NOMO-1 treated with dmso at 0.1 percent for 144 hours (cell line): ENCODE measurements around the gene RAPGEF3.

ENCODE experiments used
- DNase-seq: peaks from one replicate; lab custom pipeline; 2025; ENCODE audit not compliant: unreplicated experiment; lab: John Stamatoyannopoulos, UW

Gene RAPGEF3

DNA sequence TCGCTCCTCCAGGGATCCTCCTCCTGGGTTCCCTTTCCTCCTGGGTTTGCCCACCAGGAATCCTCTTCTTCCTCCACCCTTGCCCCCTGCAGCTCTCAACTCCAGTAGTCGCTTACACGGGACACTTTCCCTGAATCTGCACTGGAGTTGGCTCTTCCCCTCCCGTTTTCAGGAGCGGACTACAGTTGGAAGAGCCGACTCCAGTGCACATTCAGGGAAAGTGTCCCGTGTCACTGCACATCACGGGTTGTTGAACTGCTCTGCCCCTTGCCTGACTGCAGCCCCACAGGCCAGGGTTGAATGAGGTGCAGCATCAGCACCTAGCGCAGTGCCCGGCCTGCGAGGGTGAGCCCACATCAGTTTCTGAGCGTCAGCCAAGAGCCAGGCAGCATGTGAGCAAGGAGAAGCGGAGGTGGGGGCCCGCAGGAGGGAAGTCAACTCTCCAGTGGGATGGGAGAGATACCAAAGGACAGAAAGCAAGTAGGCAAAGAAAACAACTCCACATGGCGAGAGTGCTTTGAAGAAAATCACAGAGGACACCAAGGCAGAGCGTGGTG lies 13.1 kb downstream of the RAPGEF3 start:
- no peak for DNase-seq

DNA sequence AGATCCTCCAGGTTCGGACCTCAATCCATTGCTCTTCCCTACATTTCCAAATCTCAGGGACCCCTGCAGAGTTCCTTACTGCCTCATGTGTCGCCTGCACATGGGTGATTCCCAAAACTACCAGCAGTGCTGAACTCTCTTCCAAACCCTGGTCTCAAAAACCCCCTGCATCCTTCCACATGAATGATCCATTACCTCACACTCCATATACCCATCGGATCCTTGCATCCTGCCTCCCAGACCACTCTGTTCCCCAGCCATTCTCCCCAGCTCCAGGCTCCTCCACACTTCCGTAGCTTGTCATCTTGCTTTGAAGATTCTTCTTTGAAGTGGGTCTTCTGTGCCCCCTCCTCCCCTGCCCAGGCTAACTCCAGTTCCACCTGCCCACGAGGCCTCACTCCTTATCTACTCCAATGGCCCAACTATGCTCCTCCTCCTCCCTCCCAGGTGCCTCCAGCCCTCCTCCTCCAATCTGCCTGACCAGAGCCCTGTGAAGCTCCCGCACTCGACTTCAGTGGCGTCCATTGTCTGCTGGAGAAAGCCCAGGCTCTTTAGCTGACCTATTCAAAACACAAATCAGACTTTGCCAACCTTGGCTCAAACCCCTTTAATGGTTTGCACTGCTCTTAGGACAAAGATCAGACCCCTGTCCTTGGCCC lies 13.8 kb downstream of the RAPGEF3 start:
- no peak for DNase-seq

DNA sequence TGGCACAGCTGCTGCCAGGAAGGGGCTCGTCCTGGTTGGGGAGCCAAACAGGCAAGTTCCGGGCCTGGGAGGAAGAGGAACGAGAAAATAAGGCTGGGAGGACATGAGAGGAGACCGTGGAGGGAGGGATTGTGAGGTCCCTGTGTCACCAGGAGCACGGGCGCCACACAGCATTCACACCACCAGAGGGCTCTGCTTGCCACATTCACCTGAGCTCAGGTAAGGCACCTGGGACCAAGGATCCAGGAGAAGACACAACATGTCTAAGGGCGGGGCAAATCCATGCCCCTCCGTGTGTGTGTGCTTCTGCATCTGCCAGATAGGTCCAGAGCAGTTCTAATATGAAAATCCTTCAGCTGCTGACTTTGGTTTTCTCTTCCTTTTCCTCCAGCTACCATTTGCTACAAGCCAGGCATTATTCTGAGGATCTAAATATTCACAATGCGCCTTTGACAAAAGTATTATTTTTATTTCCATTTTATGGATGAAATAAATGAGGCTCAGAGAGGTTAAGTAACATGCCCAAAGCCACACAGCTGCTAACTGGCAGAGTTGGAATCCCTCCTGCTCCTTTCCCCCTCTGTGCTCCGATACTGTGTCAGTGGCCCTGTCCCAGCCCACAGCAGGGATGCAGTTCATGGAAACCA lies 14.6 kb downstream of the RAPGEF3 start:
- DNase-seq = no peak

DNA sequence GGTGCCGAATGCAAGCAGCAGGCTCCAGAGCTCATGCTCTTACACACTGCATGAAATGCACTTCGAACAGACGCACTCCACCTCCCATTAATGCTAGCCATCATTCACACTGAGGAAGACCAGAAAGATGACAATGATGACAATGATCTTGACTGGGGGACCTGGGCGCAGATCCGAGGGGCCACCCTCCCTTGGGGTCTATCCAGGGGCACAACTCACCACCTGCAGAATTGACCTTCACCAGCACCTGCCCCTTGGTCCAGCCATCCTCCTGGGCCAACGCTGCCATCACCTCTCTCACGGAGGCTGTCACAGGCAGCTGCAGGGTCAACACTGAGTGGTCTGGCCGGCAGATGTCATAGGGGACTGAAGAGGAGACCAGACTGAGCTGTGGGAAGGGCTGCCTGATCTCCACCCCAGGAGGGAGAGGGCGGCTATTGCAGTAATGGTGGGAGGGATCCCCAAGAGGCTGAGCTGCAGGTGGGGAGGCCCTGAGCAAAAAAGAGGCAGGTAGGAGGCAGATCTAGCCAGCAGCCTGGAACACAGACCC lies 15.3 kb downstream of the RAPGEF3 start:
- DNase-seq = no peak

DNA sequence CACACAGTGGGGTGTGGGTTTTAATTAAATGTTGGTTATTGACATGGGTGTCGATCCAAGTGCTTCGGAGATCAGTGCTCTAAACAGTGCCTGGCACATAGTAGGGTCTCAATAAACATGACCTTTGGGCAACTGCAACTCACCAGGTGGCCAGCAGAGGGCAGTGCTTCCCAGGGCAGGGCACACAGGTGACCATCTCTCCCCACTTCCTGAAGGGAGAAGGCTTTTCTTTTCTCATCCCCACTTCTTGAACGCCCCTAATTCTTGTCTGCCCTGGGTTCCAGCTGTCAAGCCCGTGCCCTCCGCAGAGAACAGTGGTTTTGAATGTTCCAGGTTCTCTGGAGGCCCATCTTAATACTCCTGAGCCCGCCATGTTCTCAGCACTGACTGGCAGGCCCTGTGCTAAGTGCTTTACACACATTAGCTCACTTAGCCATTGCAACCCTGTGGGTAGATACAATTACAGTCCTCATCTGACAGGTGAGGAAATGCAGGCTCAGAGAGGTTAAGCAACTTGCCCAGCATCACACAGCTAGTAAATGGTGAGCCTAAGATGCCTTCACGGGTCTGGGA lies 16.3 kb downstream of the RAPGEF3 start:
- DNase-seq = no peak

DNA sequence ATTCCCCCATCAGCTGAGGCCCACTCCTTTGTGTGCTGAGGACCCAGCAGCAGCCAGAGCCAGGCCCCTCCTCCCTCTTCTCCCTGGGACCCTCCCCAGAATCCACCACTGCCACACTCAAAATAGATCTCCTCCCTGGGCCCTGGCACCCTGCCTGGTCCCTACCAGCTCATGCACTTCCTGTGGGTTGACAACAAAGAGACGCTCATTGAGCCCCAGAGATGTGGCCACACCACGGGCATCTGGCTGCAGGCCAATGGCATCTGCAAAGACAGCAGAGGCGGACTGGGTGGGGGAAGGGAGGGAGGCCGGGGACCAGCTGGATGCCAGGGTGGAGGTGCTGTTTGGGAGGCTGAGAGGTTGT lies 17.4 kb downstream of the RAPGEF3 start:
- DNase-seq = no peak

DNA sequence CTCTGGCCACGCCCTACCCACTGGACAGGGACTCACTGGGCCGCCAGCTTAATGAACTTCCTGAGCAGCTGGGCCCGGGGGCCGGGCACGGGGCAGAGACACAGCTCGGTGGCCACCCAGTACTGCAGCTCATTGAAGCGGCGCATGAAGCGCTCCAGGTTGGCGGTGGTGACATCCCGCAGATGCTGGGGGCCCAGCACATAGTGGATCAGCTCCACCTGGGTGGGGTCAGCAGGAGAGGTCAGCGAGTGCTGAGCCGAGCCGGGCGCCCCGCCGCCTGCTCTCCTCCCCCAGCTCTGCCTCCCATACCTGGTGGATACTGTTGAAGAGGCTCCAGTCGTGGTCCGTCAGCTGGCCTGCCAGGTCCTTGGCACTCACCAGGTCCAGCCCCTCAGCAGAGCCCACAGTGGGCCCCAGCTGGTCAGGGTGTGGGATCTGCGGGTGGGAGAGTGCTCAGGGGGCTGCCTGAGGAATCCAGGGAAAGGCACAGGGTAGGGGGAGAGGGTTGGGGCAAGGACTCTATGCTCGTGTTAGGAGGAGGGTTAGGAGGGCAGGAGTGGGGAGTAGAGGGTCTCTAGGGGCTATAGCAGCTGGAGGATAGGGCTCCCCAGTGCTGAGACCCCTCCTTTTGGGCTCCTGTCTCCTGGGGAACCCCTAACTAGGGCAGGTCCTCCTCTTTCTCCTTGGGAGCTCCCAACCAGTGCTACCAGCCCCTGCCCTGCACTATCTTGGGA lies 17.9 kb downstream of the RAPGEF3 start:
- DNase-seq = no peak

DNA sequence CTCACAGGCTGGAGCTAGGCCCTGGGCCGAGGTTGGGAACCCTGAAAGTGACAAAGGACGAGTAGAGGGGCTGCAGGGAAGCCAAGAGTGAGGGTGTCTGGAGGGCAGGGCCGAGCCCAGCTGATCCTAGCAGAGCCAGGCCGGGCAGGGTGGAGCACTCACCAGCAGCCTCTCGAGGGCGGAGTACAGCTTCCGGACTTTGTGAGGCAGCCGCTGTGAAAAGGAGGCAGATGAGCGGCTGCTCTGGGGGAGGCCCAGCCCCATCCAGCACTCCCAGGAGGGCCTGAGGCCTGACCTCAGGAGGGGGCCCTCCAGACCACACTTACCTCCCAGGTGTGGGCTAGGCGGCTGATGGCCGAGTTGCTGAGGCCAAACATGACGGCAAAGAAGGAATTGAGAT lies 18.7 kb downstream of the RAPGEF3 start:
- DNase-seq = no peak

DNA sequence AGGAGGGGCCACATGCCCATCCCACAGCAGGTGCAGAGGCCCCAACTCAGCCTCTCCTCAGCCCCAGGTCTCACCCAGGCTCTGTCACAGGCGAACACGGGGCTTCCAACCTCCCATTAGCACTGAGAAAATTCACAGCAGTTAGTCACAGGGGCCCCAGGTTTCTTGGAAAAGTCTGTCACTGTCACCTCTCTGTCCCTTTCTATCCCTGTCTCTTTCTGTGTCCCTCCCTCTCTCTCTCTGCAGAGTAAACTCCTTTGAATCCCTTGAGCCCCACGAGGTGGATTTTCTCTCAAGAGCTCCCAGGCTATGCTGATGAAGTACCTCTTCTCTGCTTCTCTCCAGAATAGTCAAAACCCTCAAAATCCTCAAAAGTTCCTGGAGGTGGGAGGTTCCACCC lies 19.4 kb downstream of the RAPGEF3 start:
- DNase-seq = no peak

DNA sequence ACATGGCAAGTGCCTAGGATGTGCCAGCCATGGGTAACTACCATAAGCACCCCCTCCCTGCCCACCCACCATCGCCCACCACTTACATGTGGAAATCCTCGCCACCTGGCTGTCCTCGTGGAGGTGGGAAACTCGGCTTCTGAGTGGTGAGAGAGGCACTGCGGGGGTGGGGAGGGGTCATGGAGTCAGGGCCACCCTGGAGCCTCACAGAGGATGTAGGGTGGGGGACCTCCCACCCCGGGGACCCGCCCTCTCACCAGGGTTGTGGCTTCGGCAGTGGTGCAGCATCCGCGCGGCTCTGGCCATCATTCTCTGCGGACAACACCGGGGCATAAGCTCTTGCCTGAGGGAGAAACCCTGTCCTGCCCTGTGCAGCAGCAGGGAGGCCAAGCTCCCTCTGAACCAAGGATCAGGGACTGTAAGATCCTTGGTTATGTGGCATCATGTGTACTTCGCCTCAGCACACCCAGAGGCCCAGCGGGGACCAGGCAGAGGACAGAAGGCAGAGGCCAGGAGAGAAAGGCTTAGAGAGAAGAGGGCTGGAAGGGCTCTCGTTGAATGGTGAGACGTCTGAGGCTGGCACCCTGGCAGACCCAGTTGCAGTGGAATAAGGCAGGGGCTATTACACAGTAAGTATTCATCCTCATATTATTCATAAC lies 20.6 kb downstream of the RAPGEF3 start:
- DNase-seq = no peak

DNA sequence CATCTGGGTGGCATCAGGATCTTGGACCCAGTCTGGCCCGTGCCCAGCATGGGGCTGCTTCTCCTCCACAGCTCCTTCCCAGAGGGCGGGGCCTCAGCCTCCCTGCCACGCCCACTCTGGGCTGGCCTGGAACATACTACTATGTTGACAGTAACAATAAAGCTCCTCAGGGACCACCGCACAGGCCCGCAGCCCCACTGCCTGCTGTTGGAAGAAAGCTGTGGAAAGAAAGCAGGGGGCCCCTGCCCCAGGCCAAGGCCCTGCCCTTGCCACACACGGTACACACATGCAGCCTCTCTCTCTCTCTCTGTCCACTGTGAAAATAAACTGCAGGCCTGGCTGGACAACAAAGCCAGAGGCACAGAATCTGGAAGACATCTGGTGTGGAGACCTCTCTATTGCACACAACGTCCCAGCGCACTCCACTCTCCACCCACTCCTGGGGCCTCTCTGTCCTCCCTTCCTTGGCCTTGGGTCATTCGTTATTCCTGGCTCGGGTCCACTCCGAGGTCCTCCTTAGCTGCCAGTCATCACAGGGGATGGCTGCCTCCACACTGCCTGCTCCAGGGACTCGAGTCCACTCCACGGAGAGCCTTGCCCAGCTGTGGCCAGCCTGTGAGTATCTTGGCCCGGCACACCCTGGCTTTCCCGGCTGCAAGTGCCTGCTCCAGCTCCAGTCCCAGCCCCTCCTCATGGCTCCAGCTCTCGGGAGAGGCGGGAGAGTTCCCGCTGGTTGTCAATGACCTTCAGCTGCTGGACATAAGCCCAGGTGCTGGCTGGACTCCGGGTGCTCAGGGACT lies 21.6 kb downstream of the RAPGEF3 start:
- no peak for DNase-seq

DNA sequence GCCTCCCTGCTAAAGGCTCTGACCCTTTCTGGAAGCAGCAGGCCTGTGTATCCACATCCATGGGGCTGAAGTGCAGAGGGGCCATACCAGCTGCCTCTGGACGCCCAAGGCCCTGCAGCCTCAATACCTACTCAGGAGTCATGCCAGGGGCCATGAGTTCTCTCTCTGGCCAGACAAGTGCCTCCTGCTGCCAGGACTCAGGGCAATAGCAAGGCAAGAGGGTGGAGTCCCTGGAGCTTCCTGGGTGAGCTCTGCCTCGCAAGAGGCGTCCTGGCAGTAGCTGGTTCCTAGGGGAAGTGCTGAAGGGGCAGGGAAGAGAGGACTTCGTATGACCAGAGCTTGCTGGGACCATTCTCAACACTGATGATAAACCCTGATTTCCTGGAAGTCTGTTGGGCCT lies 22.5 kb downstream of the RAPGEF3 start:
- no peak for DNase-seq

DNA sequence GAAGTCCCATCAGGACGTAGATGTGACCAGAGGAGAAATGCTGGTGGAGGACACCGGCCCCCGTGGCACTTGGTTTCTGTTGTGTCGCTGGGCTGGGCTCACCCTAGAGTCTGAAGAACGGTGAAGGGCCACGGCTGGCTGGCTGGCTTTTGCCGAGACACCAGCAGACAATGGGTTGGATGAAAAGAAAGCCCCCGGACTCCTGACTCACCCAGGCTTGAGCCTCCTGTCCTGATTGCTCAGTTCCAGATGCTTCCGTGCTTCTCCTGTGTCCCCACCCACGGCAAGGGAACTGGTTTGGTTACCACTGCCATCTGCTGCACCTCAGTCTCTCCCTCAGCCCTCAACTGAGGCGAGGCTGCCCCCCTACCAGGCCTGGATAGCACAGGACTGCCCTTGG lies 23.0 kb downstream of the RAPGEF3 start:
- no peak for DNase-seq

DNA sequence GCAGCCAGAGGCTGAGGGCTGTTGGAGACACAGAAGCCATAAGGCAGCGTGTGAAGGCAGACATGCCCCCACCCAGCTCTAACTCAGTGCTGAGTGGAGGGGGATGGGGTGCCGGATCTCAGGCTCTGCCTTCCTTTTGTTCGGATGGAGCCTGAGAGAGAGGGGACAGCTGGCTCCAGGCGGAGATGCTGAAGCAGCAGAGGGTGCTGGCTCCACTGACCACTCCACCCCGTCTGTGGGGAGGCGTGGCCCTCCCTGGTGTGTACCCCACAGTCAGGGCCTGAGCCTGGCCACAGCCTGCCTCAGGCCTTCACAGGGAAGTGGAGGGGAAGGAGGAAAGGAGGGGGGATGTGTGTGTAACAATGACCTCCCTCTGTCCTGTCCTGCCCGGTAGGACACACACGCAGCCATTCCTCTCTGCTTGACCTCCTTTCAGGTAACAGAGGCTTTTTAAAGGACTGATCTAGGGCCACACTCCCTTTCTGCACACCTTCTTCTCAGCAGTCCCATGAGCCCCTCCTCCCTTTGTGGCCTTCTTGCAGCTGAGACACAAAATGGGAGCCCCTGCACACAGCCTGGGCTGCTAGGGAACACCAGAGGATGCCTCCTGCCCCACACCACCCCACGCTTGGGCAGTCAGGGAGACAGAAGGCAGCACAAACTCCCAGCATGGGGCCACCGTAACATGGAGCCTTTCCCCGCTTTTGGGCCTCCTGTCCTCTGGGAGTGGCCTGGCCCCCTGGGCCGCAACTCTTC lies 23.8 kb downstream of the RAPGEF3 start:
- DNase-seq = no peak

DNA sequence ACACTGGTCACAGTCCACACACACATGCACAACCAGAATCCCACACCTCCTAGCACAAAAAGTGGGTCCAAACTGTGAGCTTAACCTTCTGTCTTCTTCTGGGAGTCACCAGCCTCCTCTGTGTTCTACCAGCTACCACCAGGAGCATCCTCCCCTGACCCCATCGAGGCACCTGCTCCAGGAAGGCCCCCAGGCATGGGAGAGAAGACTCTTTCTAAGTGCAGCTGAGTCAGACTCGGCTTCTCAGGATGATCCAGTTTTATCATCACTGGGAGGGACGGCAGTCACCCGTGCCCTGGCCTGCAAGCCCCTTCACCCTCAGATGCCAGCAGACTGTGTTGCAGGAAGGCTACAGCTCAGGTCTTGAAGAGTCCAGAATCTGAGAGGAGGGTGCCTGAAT lies 25.5 kb downstream of the RAPGEF3 start:
- no peak for DNase-seq

DNA sequence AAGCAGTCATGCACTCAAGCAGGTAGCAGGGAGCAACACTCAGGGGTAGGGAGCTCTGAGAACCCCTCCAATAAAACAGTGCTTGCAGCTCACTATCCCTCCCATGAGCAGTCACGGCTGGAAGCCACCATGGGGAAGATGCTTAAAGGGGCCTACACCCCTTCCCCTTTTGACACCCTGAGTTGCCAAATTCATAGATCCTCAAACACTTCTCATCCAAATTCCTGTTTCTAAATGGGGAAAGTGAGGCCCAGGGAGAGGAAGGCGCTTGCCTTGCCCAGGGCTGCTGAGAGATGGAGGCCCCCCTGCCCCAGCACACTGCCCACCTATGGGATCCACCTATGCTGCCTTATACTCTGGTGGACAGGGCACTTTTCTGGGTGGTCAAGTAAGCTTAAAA lies 26.2 kb downstream of the RAPGEF3 start:
- no peak for DNase-seq

DNA sequence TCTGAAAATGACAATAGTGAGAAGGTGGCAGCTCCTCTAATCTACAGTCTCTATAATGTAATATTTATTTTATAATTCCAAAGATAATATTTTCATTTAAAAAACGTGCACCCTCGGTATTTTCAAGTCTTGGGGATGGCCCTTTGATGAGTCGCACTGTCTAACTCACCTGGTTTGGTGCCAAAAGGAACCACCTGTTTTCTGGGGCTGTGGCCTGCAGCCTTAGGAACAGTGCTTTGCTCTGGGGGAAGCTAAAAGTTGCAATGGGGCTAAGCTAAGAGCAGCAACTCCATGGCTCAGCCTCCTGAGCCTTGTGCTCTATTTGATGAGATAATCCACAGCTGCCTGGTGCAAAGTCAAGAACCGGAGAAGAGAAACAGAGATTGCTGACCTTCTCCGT lies 27.0 kb downstream of the RAPGEF3 start:
- no peak for DNase-seq

DNA sequence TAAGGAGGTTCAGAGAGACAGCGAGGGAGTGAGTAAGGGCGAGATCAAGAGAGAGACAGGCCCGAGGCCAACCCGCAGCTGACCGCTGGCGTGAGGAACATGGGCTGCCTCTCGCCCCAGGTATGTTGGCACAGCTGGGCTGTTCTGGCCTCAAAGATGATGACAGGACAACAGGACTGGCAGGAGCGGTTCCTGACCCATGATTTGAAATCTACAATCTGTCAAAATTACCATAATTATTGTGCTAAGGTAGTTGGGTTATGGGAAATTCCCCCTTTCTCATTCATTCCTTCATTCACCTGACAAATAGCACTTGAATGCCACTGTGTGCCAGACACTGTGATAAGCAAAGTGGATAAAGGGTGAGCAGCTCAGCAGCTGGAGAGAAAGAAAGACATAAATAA lies 28.3 kb downstream of the RAPGEF3 start:
- no peak for DNase-seq

DNA sequence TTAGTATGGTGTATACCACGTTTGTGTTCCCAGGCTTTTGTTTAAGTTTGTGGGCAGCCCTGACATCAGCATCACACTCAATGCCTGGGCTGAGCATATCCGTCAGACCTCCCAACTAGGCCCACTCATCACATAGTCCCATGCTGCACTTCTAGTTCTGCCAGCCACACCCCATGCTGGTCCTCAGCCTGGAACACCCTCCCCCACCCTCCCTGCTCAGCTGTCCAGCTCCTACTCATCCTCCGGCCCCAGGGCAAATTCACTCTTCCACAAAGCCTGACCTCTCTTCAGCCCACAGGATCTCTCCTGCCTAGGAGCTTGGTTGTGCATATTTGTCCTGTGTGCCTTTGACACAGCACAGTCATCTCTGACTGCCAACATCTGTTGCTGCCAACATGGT lies 29.4 kb downstream of the RAPGEF3 start:
- DNase-seq = no peak

DNA sequence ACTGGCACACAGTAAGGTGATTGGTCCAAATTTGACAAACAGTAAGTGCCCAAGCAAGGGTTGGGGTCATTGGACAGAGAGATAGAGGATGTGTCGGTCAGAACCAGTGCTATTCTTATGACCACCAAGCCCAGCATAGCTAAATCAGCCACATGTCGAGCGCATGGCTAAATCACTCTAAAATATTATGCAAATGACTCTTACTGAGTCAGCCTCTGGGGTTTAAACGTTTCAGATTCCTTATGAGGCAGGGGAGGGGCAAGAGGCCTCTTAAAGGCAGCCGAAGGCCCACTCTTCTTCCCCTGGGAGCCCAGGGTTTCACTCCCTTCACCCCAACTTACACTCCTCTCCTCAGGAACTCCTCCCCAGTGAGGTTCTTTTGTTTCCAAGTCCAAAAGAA lies 32.8 kb downstream of the RAPGEF3 start:
- DNase-seq = no peak
